GM10847 (cell line): ENCODE measurements around the gene CEP57.

Experiments used
- POLR2A ChIP-seq: IDR thresholded peaks from 2 replicates; pipeline ENCODE4 v1.6.1; 2011; ENCODE audit not compliant: insufficient read length; ENCODE audit errors: extremely low read depth

Gene CEP57

GRCh38 chr11:95791709-95792033 is 1.4 kb downstream of the CEP57 start:
- no peak for TF ChIP-seq POLR2A

GRCh38 chr11:95792200-95792599 is 1.9 kb downstream of the CEP57 start:
- TF ChIP-seq POLR2A = no peak

DNA sequence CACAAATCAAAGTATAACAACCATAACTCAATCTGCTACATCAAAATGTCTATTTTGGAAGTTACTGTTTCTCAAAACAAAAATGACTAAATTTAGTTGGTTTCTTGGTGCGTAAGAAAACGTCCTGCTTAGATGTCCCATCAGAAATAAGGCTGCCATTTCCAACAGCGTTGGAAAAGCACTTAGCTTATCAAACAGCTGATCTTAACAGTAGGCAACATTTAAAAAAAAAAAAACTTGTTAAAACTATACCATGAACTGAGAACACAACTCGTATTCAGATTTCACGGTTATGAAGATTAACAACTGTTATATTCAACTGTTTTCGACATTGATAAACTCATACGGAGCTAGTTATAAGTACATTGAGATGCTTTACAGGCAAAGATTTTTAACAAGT is 2.4 kb downstream of the CEP57 start:
- no peak for TF ChIP-seq POLR2A

DNA sequence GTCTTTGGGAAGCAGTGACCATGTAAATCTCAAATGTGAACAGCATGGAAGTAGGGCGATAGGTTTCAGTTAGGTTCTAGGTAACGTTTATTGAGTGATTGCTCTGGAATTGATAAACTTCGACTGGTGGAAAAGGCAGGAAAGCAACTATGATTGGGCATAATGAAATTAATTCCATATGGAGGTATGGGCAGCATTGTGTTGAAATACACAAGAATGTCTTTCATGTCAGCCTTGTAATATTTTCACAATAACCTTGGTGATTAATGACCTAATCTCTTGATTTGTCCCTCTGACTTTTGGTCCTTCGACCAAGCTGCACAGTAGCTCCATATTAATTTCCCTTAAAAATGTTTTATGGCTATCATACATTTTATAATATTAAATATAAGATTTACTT is 2.8 kb downstream of the CEP57 start:
- TF ChIP-seq POLR2A = no peak

DNA sequence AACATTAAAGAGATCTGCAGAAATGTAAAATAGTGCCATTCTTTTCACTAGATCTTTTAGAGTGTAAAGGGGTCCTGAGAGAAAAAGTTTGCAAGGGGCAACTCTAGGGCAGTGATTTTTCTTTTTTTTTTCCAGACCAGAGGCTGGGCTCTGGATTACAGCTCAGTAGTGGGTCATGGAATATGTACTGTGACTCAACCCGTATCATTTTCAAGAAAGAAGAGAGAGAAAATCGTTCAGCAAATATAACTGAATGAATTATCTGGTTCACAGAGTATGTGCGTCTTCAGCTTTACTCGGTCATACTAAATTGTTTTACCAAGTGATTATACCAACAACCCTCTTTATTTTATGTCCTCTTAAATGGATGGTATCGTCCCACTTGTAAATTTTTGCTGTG is 3.8 kb downstream of the CEP57 start:
- no peak for TF ChIP-seq POLR2A

GRCh38 chr11:95795627-95796295 is 5.5 kb downstream of the CEP57 start:
- TF ChIP-seq POLR2A = no peak

GRCh38 chr11:95796501-95796900 is 6.2 kb downstream of the CEP57 start:
- no peak for TF ChIP-seq POLR2A

GRCh38 chr11:95799546-95799945 is 9.2 kb downstream of the CEP57 start:
- TF ChIP-seq POLR2A = no peak

DNA sequence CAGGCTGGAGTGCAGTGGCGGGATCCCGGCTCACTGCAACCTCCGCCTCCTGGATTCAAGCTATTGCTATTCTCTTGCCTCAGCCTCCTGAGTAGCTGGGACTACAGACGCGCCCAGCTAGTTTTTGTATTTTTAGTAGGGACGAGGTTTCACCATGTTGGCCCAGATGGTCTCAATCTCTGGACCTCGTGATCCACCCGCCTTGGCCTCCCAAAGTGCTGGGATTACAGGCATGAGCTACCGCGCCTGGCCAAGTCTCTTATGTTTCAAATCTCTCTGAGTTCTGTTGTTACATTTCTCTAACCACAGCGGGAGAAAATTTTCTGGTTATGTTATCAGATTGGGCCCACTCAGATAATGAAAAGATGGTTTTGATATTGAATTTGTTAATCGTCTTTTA is 10.1 kb downstream of the CEP57 start:
- TF ChIP-seq POLR2A = no peak

- TF ChIP-seq POLR2A = no peak
These were observed 12.5 kb downstream of the CEP57 start for GRCh38 chr11:95802806-95803205.

GRCh38 chr11:95803973-95804372 is 13.7 kb downstream of the CEP57 start:
- no peak for TF ChIP-seq POLR2A

GRCh38 chr11:95805869-95806268 is 15.6 kb downstream of the CEP57 start:
- TF ChIP-seq POLR2A = no peak

GRCh38 chr11:95816037-95816436 is 25.7 kb downstream of the CEP57 start:
- TF ChIP-seq POLR2A = no peak

DNA sequence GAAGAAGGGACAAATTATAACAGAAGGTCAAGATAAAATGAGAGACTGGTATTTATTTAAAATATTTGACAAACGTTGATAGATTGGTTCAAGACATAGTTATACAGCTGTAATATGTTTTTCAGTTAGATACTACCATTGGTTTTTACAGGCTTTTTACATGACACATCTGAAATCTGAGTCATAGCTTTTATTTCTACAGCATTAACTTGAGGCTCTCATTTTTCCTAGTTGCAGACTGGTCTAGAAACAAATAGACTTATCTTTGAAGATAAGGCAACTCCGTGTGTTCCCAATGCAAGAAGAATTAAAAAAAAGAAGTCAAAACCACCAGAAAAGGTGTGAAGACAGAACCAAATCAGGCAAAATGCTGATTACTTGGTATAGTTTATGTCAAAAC is 31.3 kb downstream of the CEP57 start:
- TF ChIP-seq POLR2A = no peak

DNA sequence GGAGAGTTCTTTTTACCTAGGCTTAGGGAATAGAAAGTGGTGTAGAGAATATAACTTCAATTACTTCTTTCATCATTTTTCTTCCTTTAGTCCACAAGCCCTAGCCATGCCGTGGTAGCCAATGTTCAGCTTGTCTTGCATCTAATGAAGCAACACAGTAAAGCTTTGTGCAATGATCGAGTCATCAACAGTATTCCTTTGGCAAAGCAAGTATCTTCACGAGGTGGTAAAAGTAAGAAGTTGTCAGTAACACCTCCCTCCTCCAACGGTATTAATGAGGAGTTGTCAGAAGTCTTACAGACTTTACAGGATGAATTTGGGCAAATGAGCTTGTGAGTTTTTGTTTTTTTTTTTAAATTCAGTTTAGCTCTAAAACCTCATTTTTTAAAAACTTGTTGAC is 37.4 kb downstream of the CEP57 start:
- TF ChIP-seq POLR2A = no peak

DNA sequence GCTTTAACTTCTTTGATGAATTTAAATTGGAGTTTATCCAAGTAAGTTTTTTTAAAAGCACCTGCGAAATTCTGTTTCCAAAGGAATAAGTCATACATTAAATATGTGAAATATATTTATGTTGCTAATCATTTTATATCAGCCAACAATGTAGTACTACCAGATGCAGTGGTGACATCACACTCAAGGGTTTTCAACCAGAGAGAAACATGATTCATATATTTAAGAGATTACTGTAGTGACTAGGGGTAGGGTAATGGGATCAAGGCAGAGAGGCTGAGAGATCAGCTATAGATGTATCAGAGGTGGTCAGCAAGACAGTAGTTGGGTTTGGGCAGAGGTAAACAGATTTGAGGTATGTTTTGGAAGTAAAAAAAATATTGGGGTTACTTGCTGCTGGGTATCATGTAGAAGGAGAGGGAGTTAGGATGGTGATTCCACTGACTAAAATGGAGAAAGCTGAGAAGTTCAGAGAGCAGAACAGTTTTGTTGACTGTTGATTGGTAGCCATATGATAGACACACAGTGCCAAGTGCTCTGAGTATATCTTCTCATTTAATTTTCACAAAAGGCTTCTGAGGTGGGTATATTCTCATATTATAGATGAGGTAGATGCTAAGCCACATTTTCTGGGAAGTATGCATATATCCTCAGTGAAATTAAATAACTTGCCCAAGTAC is 39.4 kb downstream of the CEP57 start:
- TF ChIP-seq POLR2A = no peak
